Neural cell (in vitro differentiated cells): Measurements from ENCODE around the gene NSMCE1. TPM values are rescaled to one million over a fixed set of nuclear protein-coding genes. Genes with fewer than 3 reads are reported as not detected.

Source experiments
- H2AFZ ChIP-seq: fragments of 200-600, 300-800 bp; sonication (generic), shearing (Covaris generic); 2 replicates; pipeline ENCODE4 v1.6.0; 2014; ENCODE audit warnings: low read depth, mild to moderate bottlenecking, antibody characterized with exemption, low read length, moderate library complexity
- H3F3A ChIP-seq: fragments of 200-600 bp; shearing (Covaris generic); 2 replicates; pipeline ENCODE4 v1.6.1; 2016; ENCODE audit warnings: mild to moderate bottlenecking, moderate library complexity, mixed read lengths, antibody characterized with exemption, low read length; ENCODE audit not compliant: insufficient read depth, poor library complexity, severe bottlenecking
- H3K27ac ChIP-seq: fragments of 200-600, 300-800 bp; sonication (generic), shearing (Covaris generic); 2 replicates; pipeline ENCODE4 v1.5.1; 2014; ENCODE audit warnings: mild to moderate bottlenecking, low read length, moderate library complexity
- H3K27me3 ChIP-seq: fragments of 300-800, 200-600 bp; sonication (generic), shearing (Covaris generic); 2 replicates; pipeline ENCODE4 v1.6.0; 2014; ENCODE audit warnings: mild to moderate bottlenecking, low read depth, low read length, moderate library complexity; ENCODE audit not compliant: insufficient read depth
- H3K36me3 ChIP-seq: fragments of 300-800, 200-600 bp; sonication (generic), shearing (Covaris generic); 2 replicates; pipeline ENCODE4 v1.5.1; 2014; ENCODE audit warnings: mild to moderate bottlenecking, antibody characterized with exemption, low read length, moderate library complexity; ENCODE audit not compliant: insufficient read depth
- H3K4me2 ChIP-seq: fragments of 300-800, 200-600 bp; sonication (generic), shearing (Covaris generic); 2 replicates; pipeline ENCODE4 v1.6.0; 2014; ENCODE audit warnings: mild to moderate bottlenecking, low read length
- H3K4me3 ChIP-seq: fragments of 300-800, 200-600 bp; sonication (generic), shearing (Covaris generic); 2 replicates; pipeline ENCODE4 v1.5.1; 2014; ENCODE audit warnings: mild to moderate bottlenecking, low read length, moderate library complexity
- H3K79me2 ChIP-seq: fragments of 200-600 bp; shearing (Covaris generic); replicated peaks from 2 replicates; pipeline ENCODE4 v1.6.0; 2014; ENCODE audit warnings: mild to moderate bottlenecking, low read length, moderate library complexity; ENCODE audit not compliant: insufficient read depth
- H3K9ac ChIP-seq: fragments of 300-800, 200-600 bp; sonication (generic), shearing (Covaris generic); 2 replicates; pipeline ENCODE4 v1.6.1; 2016; ENCODE audit warnings: mild to moderate bottlenecking, low read length, mixed read lengths
- H3K9me2 ChIP-seq: fragments of 200-600 bp; shearing (Covaris generic); 2 replicates; pipeline ENCODE4 v1.6.1; 2016; ENCODE audit warnings: mild to moderate bottlenecking, low read length, mixed read lengths; ENCODE audit not compliant: insufficient read depth
- H3K9me3 ChIP-seq: fragments of 200-600, 300-800 bp; sonication (generic), shearing (Covaris generic); 2 replicates; pipeline ENCODE4 v1.6.1; 2016; ENCODE audit warnings: mild to moderate bottlenecking, mixed run types, low read length, moderate library complexity, mixed read lengths
- H4K20me1 ChIP-seq: fragments of 200-600 bp; shearing (Covaris generic); 2 replicates; pipeline ENCODE4 v1.6.1; 2016; ENCODE audit warnings: mild to moderate bottlenecking, mixed run types; ENCODE audit not compliant: insufficient read depth
- CTCF ChIP-seq: fragments of 450-650 bp; IDR thresholded peaks from 2 replicates; pipeline ENCODE4 v1.5.1; 2014; ENCODE audit warnings: antibody characterized with exemption, mild to moderate bottlenecking, moderate library complexity; ENCODE audit not compliant: poor library complexity, severe bottlenecking
- EP300 ChIP-seq: fragments of 450-650 bp; conservative IDR thresholded peaks from 2 replicates; pipeline ENCODE4 v1.6.1; 2014; ENCODE audit warnings: antibody characterized with exemption, mild to moderate bottlenecking, moderate library complexity; ENCODE audit not compliant: poor library complexity, severe bottlenecking
- EZH2 ChIP-seq: fragments of 200-600, 300-800 bp; shearing (Covaris generic), sonication (generic); IDR thresholded peaks from 2 replicates; pipeline ENCODE4 v1.6.1; 2014; ENCODE audit warnings: antibody characterized with exemption, low read length, borderline replicate concordance, mild to moderate bottlenecking; ENCODE audit not compliant: insufficient read depth, poor library complexity, severe bottlenecking
- MXI1 ChIP-seq: fragments of 450-650 bp; conservative IDR thresholded peaks from 2 replicates; pipeline ENCODE4 v1.6.1; 2014; ENCODE audit warnings: antibody characterized with exemption, mild to moderate bottlenecking; ENCODE audit not compliant: poor library complexity, severe bottlenecking
- POLR2AphosphoS5 ChIP-seq: IDR thresholded peaks from 2 replicates; pipeline ENCODE4 v1.6.1; 2012
- RAD21 ChIP-seq: fragments of 450-650 bp; conservative IDR thresholded peaks from 2 replicates; pipeline ENCODE4 v1.6.1; 2014; ENCODE audit warnings: antibody characterized with exemption, mild to moderate bottlenecking, moderate library complexity
- REST ChIP-seq: IDR thresholded peaks from 2 replicates; pipeline ENCODE4 v1.6.1; 2012; ENCODE audit warnings: borderline replicate concordance
- SMC3 ChIP-seq: fragments of 450-650 bp; conservative IDR thresholded peaks from 2 replicates; pipeline ENCODE4 v1.6.1; 2014; ENCODE audit warnings: antibody characterized with exemption, mild to moderate bottlenecking, moderate library complexity; ENCODE audit not compliant: poor library complexity
- TAF1 ChIP-seq: IDR thresholded peaks from 2 replicates; pipeline ENCODE4 v1.6.1; 2012; ENCODE audit warnings: low read depth
- polyA plus RNA-seq: library from polyadenylated mRNA; depleted of rRNA; stranded (reverse); fragments of >200 nt; gene quantifications from 2 replicates; pipeline ENCODE4 v1.2.3, GENCODE V29; 2014

The NSMCE1 gene
- polyA plus RNA-seq, 1 donor from 2014 or later = 11.5 TPM

GRCh38 chr16:27281243-27281642 lies 12.7 kb upstream of the NSMCE1 start:
- no peak overlapping the region for H3K9ac ChIP-seq
- no peaks in the 10 kb centered on the region for H3F3A ChIP-seq
- no peak overlapping the region for H3K4me2 ChIP-seq
- TF ChIP-seq SMC3 = no peak
- TF ChIP-seq REST = no peak
- no peak for TF ChIP-seq MXI1
- TF ChIP-seq POLR2AphosphoS5 = no peak
- no peak for TF ChIP-seq RAD21
- no peak for TF ChIP-seq EZH2
- TF ChIP-seq TAF1 = no peak
- TF ChIP-seq EP300 = no peak
- no peak for TF ChIP-seq CTCF
- H3K9me2 ChIP-seq = no peaks in the 10 kb centered on the region
- H3K27ac ChIP-seq = no peak overlapping the region
- H3K27me3 ChIP-seq = no peaks in the 10 kb centered on the region
- no peak overlapping the region for H2AFZ ChIP-seq
- no peaks in the 10 kb centered on the region for H3K79me2 ChIP-seq
- H3K9me3 ChIP-seq = no peaks in the 10 kb centered on the region
- no peak overlapping the region for H3K4me3 ChIP-seq
- no peaks in the 10 kb centered on the region for H3K36me3 ChIP-seq
- no peaks in the 10 kb centered on the region for H4K20me1 ChIP-seq

GRCh38 chr16:27275394-27275793 lies 6.8 kb upstream of the NSMCE1 start:
- no peak overlapping the region for H3K4me2 ChIP-seq
- no peaks in the 10 kb centered on the region for H3K9me2 ChIP-seq
- H3F3A ChIP-seq = no peaks in the 10 kb centered on the region

More at GRCh38 chr16:27275394-27275793, 6.8 kb upstream of the NSMCE1 start:
- TF ChIP-seq REST (no peak), EP300 (no peak), CTCF (no peak), EZH2 (no peak), POLR2AphosphoS5 (no peak), MXI1 (no peak), TAF1 (no peak), RAD21 (no peak), SMC3 (no peak)
- H3K9me3 ChIP-seq = no peaks in the 10 kb centered on the region
- H3K36me3 ChIP-seq = no peaks in the 10 kb centered on the region
- H3K27ac ChIP-seq = no peak overlapping the region
- H3K9ac ChIP-seq = no peak overlapping the region
- no peaks in the 10 kb centered on the region for H4K20me1 ChIP-seq
- H2AFZ ChIP-seq = no peak overlapping the region
- H3K27me3 ChIP-seq = no peaks in the 10 kb centered on the region
- H3K4me3 ChIP-seq = no peak overlapping the region
- no peaks in the 10 kb centered on the region for H3K79me2 ChIP-seq
